ENCODE measurements around the gene AGBL1. TPM values are rescaled to one million over a fixed set of nuclear protein-coding genes. Genes with fewer than 3 reads are reported as not detected.

Gene AGBL1
- total RNA-seq, 1 experiment from 2014 or later: not detected

- Mint-ChIP-seq H3K36me3 (ENCODE audit: insufficient read depth in 1 of 3, low read depth in 3 of 3) (peaks cover 0 to 11% (median 5%) of the 10 kb centered on the region in 3 experiments; a peak in 5 of 7 replicates), H3K4me1 (no peaks in the 10 kb centered on the region), H3K4me3 (no peak overlapping the region), H3K27ac (no peak overlapping the region), H3K27me3 (ENCODE audit: low read depth) (no peaks in the 10 kb centered on the region), H3K9me3 (peaks cover 26 to 32% of the 10 kb centered on the region in 2 experiments)
- Histone ChIP-seq H2AFZ (ENCODE audit: low read length) (no peak overlapping the region), H2BK20ac (ENCODE audit: low read depth, low read length, poor library complexity, severe bottlenecking) (no peak overlapping the region), H2BK15ac (ENCODE audit: low read depth, low read length) (no peak overlapping the region), H3K9ac (ENCODE audit: extremely low read depth, insufficient read length, low read length) (no peak overlapping the region), H3K79me2 (ENCODE audit: insufficient read depth, low read length) (no peaks in the 10 kb centered on the region), H3K4me2 (ENCODE audit: insufficient read depth, insufficient read length, low read length) (no peak overlapping the region), H3K27me3 (ENCODE audit: insufficient read depth, low read length) (no peaks in the 10 kb centered on the region), H3T11ph (ENCODE audit: low read length) (no peak overlapping the region), H3K27ac (ENCODE audit: insufficient read length, low read depth, low read length) (no peak overlapping the region), H3K4ac (ENCODE audit: low read depth, low read length) (no peak overlapping the region), H2BK12ac (ENCODE audit: insufficient read length, low read depth, low read length) (no peak overlapping the region), H3K14ac (ENCODE audit: insufficient read depth, low read length) (no peak overlapping the region), H4K5ac (ENCODE audit: insufficient read length, low read depth, low read length) (no peak overlapping the region), H3K18ac (ENCODE audit: insufficient read length, low read depth, low read length) (no peak overlapping the region), H3K23me2 (ENCODE audit: insufficient read length, low read depth, low read length, poor library complexity, severe bottlenecking) (no peaks in the 10 kb centered on the region), H3K56ac (ENCODE audit: insufficient read length, low read depth, low read length) (no peak overlapping the region), H2AK5ac (ENCODE audit: insufficient read length, low read length) (no peak overlapping the region), H3K4me1 (ENCODE audit: insufficient read depth, low read length) (no peaks in the 10 kb centered on the region), H2BK120ac (ENCODE audit: low read depth, low read length, poor library complexity, severe bottlenecking) (no peak overlapping the region), H3K9me3 (ENCODE audit: control insufficient read depth, low read depth, low read length) (no peaks in the 10 kb centered on the region), H3K79me1 (ENCODE audit: insufficient read depth, low read depth, low read length, poor library complexity, severe bottlenecking) (no peaks in the 10 kb centered on the region), H4K20me1 (ENCODE audit: control insufficient read depth, insufficient read depth, insufficient read length) (no peaks in the 10 kb centered on the region), H4K91ac (ENCODE audit: insufficient read length, low read depth, low read length) (no peak overlapping the region), H4K8ac (replicated peaks; ENCODE audit: insufficient read length, low read depth, low read length) (no peak overlapping the region), H3K23ac (ENCODE audit: insufficient read length, low read depth, low read length) (no peak overlapping the region), H2BK5ac (ENCODE audit: insufficient read length, low read length) (no peak overlapping the region)
- no CpG with 5 or more reads among the region's 2 CpGs for WGBS (ENCODE audit: extremely low coverage, insufficient read length, low lambda C conversion rate)
- TF ChIP-seq, protein P1, sequence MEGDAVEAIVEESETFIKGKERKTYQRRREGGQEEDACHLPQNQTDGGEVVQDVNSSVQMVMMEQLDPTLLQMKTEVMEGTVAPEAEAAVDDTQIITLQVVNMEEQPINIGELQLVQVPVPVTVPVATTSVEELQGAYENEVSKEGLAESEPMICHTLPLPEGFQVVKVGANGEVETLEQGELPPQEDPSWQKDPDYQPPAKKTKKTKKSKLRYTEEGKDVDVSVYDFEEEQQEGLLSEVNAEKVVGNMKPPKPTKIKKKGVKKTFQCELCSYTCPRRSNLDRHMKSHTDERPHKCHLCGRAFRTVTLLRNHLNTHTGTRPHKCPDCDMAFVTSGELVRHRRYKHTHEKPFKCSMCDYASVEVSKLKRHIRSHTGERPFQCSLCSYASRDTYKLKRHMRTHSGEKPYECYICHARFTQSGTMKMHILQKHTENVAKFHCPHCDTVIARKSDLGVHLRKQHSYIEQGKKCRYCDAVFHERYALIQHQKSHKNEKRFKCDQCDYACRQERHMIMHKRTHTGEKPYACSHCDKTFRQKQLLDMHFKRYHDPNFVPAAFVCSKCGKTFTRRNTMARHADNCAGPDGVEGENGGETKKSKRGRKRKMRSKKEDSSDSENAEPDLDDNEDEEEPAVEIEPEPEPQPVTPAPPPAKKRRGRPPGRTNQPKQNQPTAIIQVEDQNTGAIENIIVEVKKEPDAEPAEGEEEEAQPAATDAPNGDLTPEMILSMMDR (conservative IDR thresholded peaks at IDR 0.05): no peak
- no peak for DNase-seq
These were observed 942.1 kb downstream of the AGBL1 start for GRCh38 chr15:87021751-87022150.

All from H9 (cell line).